NT2/D1 (cell line): ENCODE results near the gene DLG2.

Experiments
- DNase-seq: peaks from one replicate; pipeline ENCODE4 v3.0.0-alpha.2; 2011; ENCODE audit warnings: low read depth, low spot score
- H3K27me3 ChIP-seq: 2 replicates; pipeline ENCODE4 v1.6.0; 2011; ENCODE audit warnings: mild to moderate bottlenecking; ENCODE audit not compliant: insufficient read length, insufficient read depth
- H3K36me3 ChIP-seq: 2 replicates; pipeline ENCODE4 v1.6.1; 2011; ENCODE audit warnings: mild to moderate bottlenecking, low read length, mixed read lengths; ENCODE audit not compliant: insufficient read depth, insufficient read length
- H3K4me1 ChIP-seq: 2 replicates; pipeline ENCODE4 v1.5.1; 2011; ENCODE audit not compliant: insufficient read depth, insufficient read length
- H3K4me3 ChIP-seq: 2 replicates; pipeline ENCODE4 v1.5.1; 2011; ENCODE audit warnings: low read depth; ENCODE audit not compliant: insufficient read length
- H3K9ac ChIP-seq: 2 replicates; pipeline ENCODE4 v1.6.0; 2011; ENCODE audit warnings: low read depth; ENCODE audit not compliant: insufficient read length
- H3K9me3 ChIP-seq: 2 replicates; pipeline ENCODE4 v1.5.1; 2011; ENCODE audit warnings: mild to moderate bottlenecking, low read length; ENCODE audit not compliant: insufficient read depth
- SUZ12 ChIP-seq: IDR thresholded peaks from 2 replicates; pipeline ENCODE4 v1.6.1; 2011; ENCODE audit not compliant: insufficient read length, insufficient read depth; ENCODE audit errors: extremely low read depth
- YY1 ChIP-seq: IDR thresholded peaks from 2 replicates; pipeline ENCODE4 v1.6.1; 2011; ENCODE audit not compliant: insufficient read length, insufficient read depth
- ZNF274 ChIP-seq: IDR thresholded peaks from 2 replicates; pipeline ENCODE4 v1.6.1; 2011; ENCODE audit warnings: mild to moderate bottlenecking, low read depth, low read length

Gene DLG2

DNA sequence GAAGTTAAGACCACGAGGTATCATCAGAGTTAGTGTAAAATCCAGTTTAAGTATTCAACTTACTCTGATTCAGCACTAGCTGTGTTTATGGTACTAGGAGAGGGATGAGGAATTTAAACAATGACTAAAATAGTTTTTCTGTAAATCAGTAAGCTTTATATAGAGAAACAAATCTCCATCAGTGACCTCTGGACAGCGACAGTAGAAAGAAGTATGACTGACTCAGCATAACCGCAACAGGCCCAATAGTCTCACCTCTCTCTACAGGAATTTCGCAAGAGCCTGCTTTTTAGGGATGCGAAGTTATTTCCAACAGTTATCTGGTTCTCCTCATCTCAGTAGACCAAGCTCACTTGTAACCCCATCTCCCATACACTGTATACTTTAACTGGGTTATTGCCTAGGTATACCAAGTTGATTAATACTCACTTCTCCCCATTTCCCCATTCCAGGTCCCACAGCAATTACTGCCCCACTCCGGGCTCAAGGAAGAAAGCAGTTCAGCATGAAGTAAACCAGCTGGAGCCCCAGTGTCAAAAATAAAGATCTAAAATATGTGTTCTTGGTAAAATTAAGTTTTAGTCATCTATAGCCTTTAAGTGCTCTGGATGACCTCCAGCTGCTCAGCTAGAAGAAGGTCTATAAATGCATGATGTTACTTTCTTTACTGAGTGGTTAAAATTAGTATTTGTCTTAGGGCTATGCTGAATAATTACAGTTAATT lies 1570.3 kb downstream of the DLG2 start:
- TF ChIP-seq YY1 (no peak), ZNF274 (no peak), SUZ12 (no peak)
- Histone ChIP-seq H3K4me3 (no peak overlapping the region), H3K27me3 (no peaks in the 10 kb centered on the region), H3K9ac (no peak overlapping the region), H3K4me1 (no peaks in the 10 kb centered on the region), H3K36me3 (no peaks in the 10 kb centered on the region), H3K9me3 (no peaks in the 10 kb centered on the region)
- DNase-seq: no peak

DNA sequence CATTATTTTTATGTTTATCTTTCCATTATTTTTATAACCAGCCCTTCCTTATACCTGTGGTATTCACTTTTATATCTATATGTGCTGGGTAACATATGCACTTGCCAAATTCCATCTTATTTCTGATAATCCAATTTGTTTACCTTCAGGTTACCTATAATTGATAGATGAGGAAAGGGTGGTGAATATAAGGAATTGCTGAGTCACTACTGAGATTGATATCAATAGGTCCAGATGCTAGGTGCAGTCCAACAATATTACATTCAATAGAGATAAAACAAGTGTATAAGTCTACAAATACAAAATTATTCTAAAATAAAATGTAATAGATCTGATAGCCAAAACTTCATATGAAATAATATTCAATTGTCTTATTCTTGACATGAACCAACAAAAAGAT lies 1582.0 kb downstream of the DLG2 start:
- TF ChIP-seq YY1 (no peak), ZNF274 (no peak), SUZ12 (no peak)
- DNase-seq: no peak
- H3K9me3 ChIP-seq: no peaks in the 10 kb centered on the region
- H3K4me3 ChIP-seq: no peak overlapping the region
- H3K27me3 ChIP-seq: no peaks in the 10 kb centered on the region
- H3K4me1 ChIP-seq: no peaks in the 10 kb centered on the region
- no peaks in the 10 kb centered on the region for H3K36me3 ChIP-seq
- no peak overlapping the region for H3K9ac ChIP-seq

- DNase-seq: no peak
Observed at GRCh38 chr11:84044706-84045105, 1582.4 kb downstream of the DLG2 start.

DNA sequence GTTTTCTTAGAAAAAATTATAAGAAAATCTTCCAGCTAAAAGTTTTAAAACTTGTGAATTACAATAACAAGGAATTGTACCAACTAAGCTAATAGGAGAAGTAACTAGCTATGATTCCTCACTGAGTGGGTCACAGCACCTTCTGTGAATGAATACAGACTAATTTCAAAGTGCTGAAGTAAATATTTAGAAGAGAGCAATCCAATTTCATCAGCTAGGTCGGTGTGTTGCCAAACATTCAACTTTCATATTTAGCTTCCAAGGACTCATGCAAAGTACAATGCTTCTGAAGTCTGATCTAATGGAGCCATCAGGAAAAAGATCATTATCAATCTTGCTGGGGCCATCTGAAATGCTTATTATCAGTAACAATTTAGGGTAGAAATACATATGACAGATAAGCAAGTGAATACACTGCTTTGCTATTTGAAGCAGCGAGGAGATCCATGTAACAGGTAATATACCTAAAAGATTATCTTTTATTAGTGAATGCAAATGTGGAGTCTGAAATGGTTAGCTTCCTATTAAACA lies 1590.4 kb downstream of the DLG2 start:
- Histone ChIP-seq H3K36me3 (no peaks in the 10 kb centered on the region), H3K9ac (no peak overlapping the region), H3K4me3 (no peak overlapping the region), H3K27me3 (no peaks in the 10 kb centered on the region), H3K4me1 (no peaks in the 10 kb centered on the region), H3K9me3 (no peaks in the 10 kb centered on the region)
- TF ChIP-seq SUZ12 (no peak), ZNF274 (no peak)
- no peak for DNase-seq

More at GRCh38 chr11:84044706-84045105, 1582.4 kb downstream of the DLG2 start:
- TF ChIP-seq ZNF274 (no peak), YY1 (no peak), SUZ12 (no peak)
- Histone ChIP-seq H3K27me3 (no peaks in the 10 kb centered on the region), H3K4me1 (no peaks in the 10 kb centered on the region), H3K9me3 (no peaks in the 10 kb centered on the region), H3K36me3 (no peaks in the 10 kb centered on the region), H3K9ac (no peak overlapping the region), H3K4me3 (no peak overlapping the region)

GRCh38 chr11:84035645-84036044 lies 1591.5 kb downstream of the DLG2 start:
- no peak for TF ChIP-seq YY1
- no peak for TF ChIP-seq ZNF274
- no peak for TF ChIP-seq SUZ12
- no peaks in the 10 kb centered on the region for H3K4me1 ChIP-seq
- no peak for DNase-seq
- no peak overlapping the region for H3K4me3 ChIP-seq
- no peaks in the 10 kb centered on the region for H3K9me3 ChIP-seq
- H3K9ac ChIP-seq: no peak overlapping the region
- H3K36me3 ChIP-seq: no peaks in the 10 kb centered on the region
- H3K27me3 ChIP-seq: no peaks in the 10 kb centered on the region

DNA sequence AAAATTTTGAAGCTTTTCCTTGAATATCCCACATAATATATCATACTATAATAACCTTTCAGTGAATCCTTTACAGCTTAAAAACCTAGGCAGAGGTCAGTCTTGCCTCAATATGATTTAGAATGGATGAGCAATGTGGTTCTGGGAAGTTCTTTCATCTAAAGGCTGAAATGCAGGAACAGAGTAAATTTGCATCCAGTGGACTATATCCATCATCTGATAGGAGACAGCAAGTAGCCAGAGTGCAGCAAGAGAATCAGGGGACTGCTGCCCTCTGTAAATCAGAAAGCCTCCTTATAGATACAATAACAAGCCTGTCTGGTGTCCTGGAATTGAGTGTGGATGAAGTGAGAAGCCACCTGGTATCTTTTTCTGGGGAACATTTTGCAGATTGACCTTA lies 1592.7 kb downstream of the DLG2 start:
- Histone ChIP-seq H3K9ac (no peak overlapping the region), H3K4me3 (no peak overlapping the region), H3K4me1 (no peaks in the 10 kb centered on the region), H3K36me3 (no peaks in the 10 kb centered on the region), H3K9me3 (no peaks in the 10 kb centered on the region), H3K27me3 (no peaks in the 10 kb centered on the region)
- no peak for DNase-seq
- TF ChIP-seq SUZ12 (no peak), ZNF274 (no peak), YY1 (no peak)

DNA sequence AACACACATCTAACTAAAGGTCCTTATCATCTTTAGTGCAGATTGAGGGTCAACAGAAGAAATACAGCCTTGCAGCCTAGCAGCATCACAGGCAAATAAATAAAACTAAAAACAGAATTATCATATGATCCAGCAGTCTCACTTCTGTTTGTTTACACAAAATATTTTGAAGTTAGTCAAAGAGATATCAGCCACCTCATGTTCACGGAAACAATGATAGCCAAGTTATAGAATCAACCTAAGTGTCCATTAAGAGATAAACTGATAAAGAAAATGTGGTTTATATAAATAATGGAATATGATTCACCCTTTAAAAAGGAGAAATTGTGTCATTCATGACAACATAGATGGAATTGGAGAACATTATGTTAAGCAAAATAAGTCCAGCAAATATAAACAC lies 1602.9 kb downstream of the DLG2 start:
- Histone ChIP-seq H3K4me3 (no peak overlapping the region), H3K9me3 (no peaks in the 10 kb centered on the region), H3K36me3 (no peaks in the 10 kb centered on the region), H3K9ac (no peak overlapping the region), H3K4me1 (no peaks in the 10 kb centered on the region), H3K27me3 (no peaks in the 10 kb centered on the region)
- no peak for TF ChIP-seq YY1
- TF ChIP-seq SUZ12: no peak
- TF ChIP-seq ZNF274: no peak
- no peak for DNase-seq
